SK-N-SH treated with all-trans-retinoic acid at 6 μM for 48 hours (cell line): ENCODE measurements around the gene DLG5.

ENCODE experiments used
- ATAC-seq: fragments of 200-7000 bp; cut with Tn5 transposase; 3 replicates; pipeline ENCODE4 v1.9.1; 2020; ENCODE audit warnings: mild to moderate bottlenecking, moderate library complexity
- ARNTL ChIP-seq: fragments of 450-650 bp; formaldehyde crosslinking; IDR thresholded peaks from 2 replicates; pipeline ENCODE4 v1.5.0; 2020; ENCODE audit warnings: low read depth, mild to moderate bottlenecking, moderate library complexity, borderline replicate concordance
- CSDC2 ChIP-seq: fragments of 250-450 bp; sonication (Bioruptor Pico); IDR thresholded peaks from 2 replicates; pipeline ENCODE4 v1.5.0; 2020; ENCODE audit warnings: mild to moderate bottlenecking, moderate library complexity
- CSRNP3 ChIP-seq: fragments of 250-450 bp; sonication (Bioruptor Pico); IDR thresholded peaks from 2 replicates; pipeline ENCODE4 v1.5.1; 2021; ENCODE audit warnings: mild to moderate bottlenecking, moderate library complexity
- ESRRG ChIP-seq: fragments of 250-450 bp; sonication (Bioruptor Pico); IDR thresholded peaks from 2 replicates; pipeline ENCODE4 v1.6.1; 2021; ENCODE audit warnings: mild to moderate bottlenecking
- ISL1 ChIP-seq: fragments of 250-450 bp; sonication (Bioruptor Pico); IDR thresholded peaks from 2 replicates; pipeline ENCODE4 v2.1.2; 2022; ENCODE audit warnings: mild to moderate bottlenecking, moderate library complexity
- OSR1 ChIP-seq: fragments of 250-450 bp; sonication (Bioruptor Pico); IDR thresholded peaks from 2 replicates; pipeline ENCODE4 v1.8.0; 2022; ENCODE audit warnings: moderate library complexity, mild to moderate bottlenecking, inconsistent platforms
- POU6F1 ChIP-seq: fragments of 250-450 bp; sonication (Bioruptor Pico); IDR thresholded peaks from 2 replicates; pipeline ENCODE4 v1.8.0; 2021; ENCODE audit warnings: low read depth, mild to moderate bottlenecking, moderate library complexity, borderline replicate concordance
- PPARA ChIP-seq: fragments of 250-450 bp; sonication (Bioruptor Pico); IDR thresholded peaks from 2 replicates; pipeline ENCODE4 v1.5.0; 2020; ENCODE audit warnings: mild to moderate bottlenecking, borderline replicate concordance
- RARB ChIP-seq: fragments of 250-450 bp; sonication (Bioruptor Pico); IDR thresholded peaks from 2 replicates; pipeline ENCODE4 v1.8.0; 2021; ENCODE audit warnings: mild to moderate bottlenecking, moderate library complexity
- SNAI2 ChIP-seq: fragments of 250-450 bp; sonication (Bioruptor Pico); IDR thresholded peaks from 2 replicates; pipeline ENCODE4 v1.5.0; 2020; ENCODE audit warnings: mild to moderate bottlenecking, moderate library complexity
- TCF4 ChIP-seq: fragments of 250-450 bp; sonication (Bioruptor Pico); IDR thresholded peaks from 2 replicates; pipeline ENCODE4 v1.8.0; 2021; ENCODE audit warnings: mild to moderate bottlenecking, moderate library complexity, borderline replicate concordance
- TOX ChIP-seq: fragments of 250-450 bp; sonication (Bioruptor Pico); IDR thresholded peaks from 2 replicates; pipeline ENCODE4 v1.8.0; 2021; ENCODE audit warnings: mild to moderate bottlenecking, moderate library complexity, borderline replicate concordance
- TSHZ2 ChIP-seq: fragments of 250-450 bp; sonication (Bioruptor Pico); IDR thresholded peaks from 2 replicates; pipeline ENCODE4 v1.5.0; 2020; ENCODE audit warnings: mild to moderate bottlenecking, moderate library complexity
- ZC3H10 ChIP-seq: fragments of 250-450 bp; sonication (Bioruptor Pico); IDR thresholded peaks from 2 replicates; pipeline ENCODE4 v1.5.1; 2021; ENCODE audit warnings: mild to moderate bottlenecking, moderate library complexity
- ZFP3 ChIP-seq: fragments of 250-450 bp; sonication (Bioruptor Pico); IDR thresholded peaks from 2 replicates; pipeline ENCODE4 v1.5.0; 2020; ENCODE audit warnings: mild to moderate bottlenecking, moderate library complexity
- ZFP30 ChIP-seq: fragments of 450-650 bp; formaldehyde crosslinking; IDR thresholded peaks from 2 replicates; pipeline ENCODE4 v1.5.0; 2022; ENCODE audit warnings: mild to moderate bottlenecking, moderate library complexity
- ZNF565 ChIP-seq: fragments of 450-650 bp; formaldehyde crosslinking; conservative IDR thresholded peaks from 2 replicates; pipeline ENCODE4 v1.5.0; 2020; ENCODE audit warnings: low read depth, mild to moderate bottlenecking, moderate library complexity
- TF ChIP-seq, protein P1 (sequence below): fragments of 250-450 bp; sonication (Bioruptor Pico); IDR thresholded peaks from 2 replicates; pipeline ENCODE4 v1.8.0; 2020; ENCODE audit warnings: mild to moderate bottlenecking, moderate library complexity, borderline replicate concordance
- TF ChIP-seq, protein P2 (sequence below): fragments of 250-450 bp; sonication (Bioruptor Pico); IDR thresholded peaks from 2 replicates; pipeline ENCODE4 v1.5.1; 2020; ENCODE audit warnings: low read depth, mild to moderate bottlenecking, moderate library complexity

DLG5 gene

GRCh38 chr10:77821036-77821435 lies 105.5 kb downstream of the DLG5 start:
- TF ChIP-seq ARNTL (CRISPR knock-in tag) (no peak), ZFP30 (CRISPR knock-in tag) (no peak), ZNF565 (CRISPR knock-in tag) (no peak), OSR1 (CRISPR knock-in tag) (no peak), CSDC2 (no peak), PPARA (CRISPR knock-in tag) (no peak), CSRNP3 (CRISPR knock-in tag) (no peak), SNAI2 (CRISPR knock-in tag) (no peak), ZFP3 (CRISPR knock-in tag) (no peak), TCF4 (no peak), POU6F1 (no peak), TSHZ2 (CRISPR knock-in tag) (no peak), ZC3H10 (CRISPR knock-in tag) (no peak), TOX (no peak)
- TF ChIP-seq, protein P1, sequence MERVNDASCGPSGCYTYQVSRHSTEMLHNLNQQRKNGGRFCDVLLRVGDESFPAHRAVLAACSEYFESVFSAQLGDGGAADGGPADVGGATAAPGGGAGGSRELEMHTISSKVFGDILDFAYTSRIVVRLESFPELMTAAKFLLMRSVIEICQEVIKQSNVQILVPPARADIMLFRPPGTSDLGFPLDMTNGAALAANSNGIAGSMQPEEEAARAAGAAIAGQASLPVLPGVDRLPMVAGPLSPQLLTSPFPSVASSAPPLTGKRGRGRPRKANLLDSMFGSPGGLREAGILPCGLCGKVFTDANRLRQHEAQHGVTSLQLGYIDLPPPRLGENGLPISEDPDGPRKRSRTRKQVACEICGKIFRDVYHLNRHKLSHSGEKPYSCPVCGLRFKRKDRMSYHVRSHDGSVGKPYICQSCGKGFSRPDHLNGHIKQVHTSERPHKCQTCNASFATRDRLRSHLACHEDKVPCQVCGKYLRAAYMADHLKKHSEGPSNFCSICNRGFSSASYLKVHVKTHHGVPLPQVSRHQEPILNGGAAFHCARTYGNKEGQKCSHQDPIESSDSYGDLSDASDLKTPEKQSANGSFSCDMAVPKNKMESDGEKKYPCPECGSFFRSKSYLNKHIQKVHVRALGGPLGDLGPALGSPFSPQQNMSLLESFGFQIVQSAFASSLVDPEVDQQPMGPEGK (CRISPR knock-in tag), result no peak
- TF ChIP-seq, protein P2, sequence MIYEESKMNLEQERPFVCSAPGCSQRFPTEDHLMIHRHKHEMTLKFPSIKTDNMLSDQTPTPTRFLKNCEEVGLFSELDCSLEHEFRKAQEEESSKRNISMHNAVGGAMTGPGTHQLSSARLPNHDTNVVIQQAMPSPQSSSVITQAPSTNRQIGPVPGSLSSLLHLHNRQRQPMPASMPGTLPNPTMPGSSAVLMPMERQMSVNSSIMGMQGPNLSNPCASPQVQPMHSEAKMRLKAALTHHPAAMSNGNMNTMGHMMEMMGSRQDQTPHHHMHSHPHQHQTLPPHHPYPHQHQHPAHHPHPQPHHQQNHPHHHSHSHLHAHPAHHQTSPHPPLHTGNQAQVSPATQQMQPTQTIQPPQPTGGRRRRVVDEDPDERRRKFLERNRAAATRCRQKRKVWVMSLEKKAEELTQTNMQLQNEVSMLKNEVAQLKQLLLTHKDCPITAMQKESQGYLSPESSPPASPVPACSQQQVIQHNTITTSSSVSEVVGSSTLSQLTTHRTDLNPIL (CRISPR knock-in tag), result no peak
- no peak for ATAC-seq

DNA sequence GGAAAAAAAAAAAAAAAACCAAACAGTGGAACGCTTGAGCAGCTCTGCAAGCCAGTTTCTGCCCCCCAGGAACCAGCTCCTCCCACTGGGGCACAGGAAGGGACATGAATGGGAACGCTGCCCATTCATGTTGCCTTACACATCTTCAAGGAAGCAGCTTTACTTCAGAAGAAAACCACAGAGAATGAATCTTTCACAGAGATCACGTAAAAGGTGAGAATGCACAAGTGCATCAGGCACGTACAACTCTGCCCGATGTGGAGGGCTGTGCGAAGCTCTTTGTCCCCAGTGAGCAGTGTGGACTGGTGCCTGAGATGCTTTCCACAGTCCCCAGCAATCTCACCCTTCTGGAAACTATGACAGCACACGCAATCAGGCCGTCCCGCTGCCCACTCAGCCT lies 106.2 kb downstream of the DLG5 start:
- TF ChIP-seq ISL1 (CRISPR knock-in tag), result no peak
- TF ChIP-seq RARB, result no peak
- TF ChIP-seq POU6F1, result no peak
- TF ChIP-seq ZC3H10 (CRISPR knock-in tag), result no peak
- TF ChIP-seq CSRNP3 (CRISPR knock-in tag), result no peak
- no peak for TF ChIP-seq TOX
- TF ChIP-seq CSDC2, result no peak
- no peak for TF ChIP-seq PPARA (CRISPR knock-in tag)
- TF ChIP-seq OSR1 (CRISPR knock-in tag), result no peak
- no peak for TF ChIP-seq SNAI2 (CRISPR knock-in tag)
- TF ChIP-seq ARNTL (CRISPR knock-in tag), result no peak
- no peak for TF ChIP-seq ZFP3 (CRISPR knock-in tag)
- no peak for TF ChIP-seq TSHZ2 (CRISPR knock-in tag)
- TF ChIP-seq, protein P1 (CRISPR knock-in tag), result no peak
- TF ChIP-seq TCF4, result no peak
- TF ChIP-seq ZNF565 (CRISPR knock-in tag), result no peak
- no peak for TF ChIP-seq ESRRG
- no peak for ATAC-seq
